Spleen (tissue), 11 donors: ENCODE data around the gene KHDRBS2. TPM values are rescaled to one million over a fixed set of nuclear protein-coding genes. Genes with fewer than 3 reads are reported as not detected.

Experiments
- DNase-seq: peaks from one replicate; pipeline ENCODE4 v3.0.0-alpha.2; 2020
- H3K27ac ChIP-seq, 8 donors: fragments of 200-600 bp; sonication (generic) in 7 of 8; 1 replicate in 4 of 8; 2 replicates in 4 of 8; pipeline versions ENCODE4 v1.5.0 to v1.8.0; 2016 to 2021; ENCODE audit warnings: inconsistent platforms in 4 of 8, mild to moderate bottlenecking in 4 of 8, moderate library complexity in 1 of 8
- H3K27me3 ChIP-seq, 7 donors: fragments of 200-600 bp; sonication (generic) in 6 of 7; replicated peaks in 1 of 7; 1 replicate in 4 of 7; 2 replicates in 3 of 7; pipeline versions ENCODE4 v1.5.0 to v1.8.0; 2016 to 2021; ENCODE audit warnings: inconsistent platforms in 3 of 7, mild to moderate bottlenecking in 1 of 7
- H3K36me3 ChIP-seq, 6 donors: fragments of 200-600 bp; sonication (generic) in 5 of 6; 1 replicate in 4 of 6; 2 replicates in 2 of 6; pipeline versions ENCODE4 v1.5.0 to v1.8.0; 2016 to 2021; ENCODE audit warnings: inconsistent platforms in 2 of 6
- H3K4me1 ChIP-seq, 6 donors: fragments of 200-600 bp; sonication (generic) in 5 of 6; 1 replicate in 3 of 6; 2 replicates in 3 of 6; pipeline versions ENCODE4 v1.5.0 to v1.8.0; 2016 to 2021; ENCODE audit warnings: inconsistent platforms in 3 of 6
- H3K4me3 ChIP-seq, 8 donors: fragments of 200-600 bp; sonication (generic) in 7 of 8; 1 replicate in 4 of 8; 2 replicates in 4 of 8; pipeline versions ENCODE4 v1.5.0 to v1.8.0; 2016 to 2021; ENCODE audit warnings: inconsistent platforms in 4 of 8, mild to moderate bottlenecking in 4 of 8, moderate library complexity in 2 of 8
- H3K9me3 ChIP-seq, 8 donors: fragments of 200-600 bp; sonication (generic) in 7 of 8; 1 replicate in 4 of 8; 2 replicates in 4 of 8; pipeline versions ENCODE4 v1.5.0 to v1.8.0; 2016 to 2021; ENCODE audit warnings: inconsistent platforms in 4 of 8
- CTCF ChIP-seq, 11 experiments: fragments of 200-600 bp in 7 of 11; fragments of 450-650 bp in 4 of 11; sonication (generic) in 4 of 11; IDR thresholded peaks in 8 of 11; conservative IDR thresholded peaks in 3 of 11; 1 replicate in 7 of 11; 2 replicates in 4 of 11; pipeline versions ENCODE4 v1.4.0 to v1.8.0; 2016 to 2021; ENCODE audit warnings: antibody characterized with exemption in 11 of 11, inconsistent platforms in 4 of 11, mild to moderate bottlenecking in 1 of 11
- POLR2A ChIP-seq, 3 donors: fragments of 450-650 bp; IDR thresholded peaks; one replicate each; pipeline ENCODE4 v1.5.1; 2017; ENCODE audit warnings: antibody characterized with exemption in 3 of 3, mild to moderate bottlenecking in 1 of 3
- POLR2AphosphoS5 ChIP-seq, 3 donors: sonication (generic); formaldehyde crosslinking; IDR thresholded peaks; one replicate each; pipeline ENCODE4 v1.5.1; 2017; ENCODE audit warnings: antibody characterized with exemption in 3 of 3
- WGBS, 5 donors: extraction: QIAGEN DNeasy Blood & Tissue Kit in 3 of 5; methylation state at CpG; one replicate each; pipeline versions ENCODE4 v1.1.5 to v1.1.7; 2013 to 2018; 5-methylcytosine and 5-hydroxymethylcytosine counted together
- intact Hi-C: fragments of 100-400 bp; cut with DNase I; formaldehyde crosslinking; loops from one replicate; pipeline ENCODE4 v1.15.0; 2023; ENCODE audit warnings: low total_unique reads
- polyA plus RNA-seq, 3 donors: library from polyadenylated mRNA; stranded (reverse); fragments of 200-250 nt; gene quantifications; one replicate each; pipeline ENCODE4 v1.2.1, GENCODE V29; 2013
- total RNA-seq, 7 donors: library from RNA; depleted of rRNA in 3 of 7; stranded (reverse); fragments of >200 nt in 3 of 7; fragmentation: NEBNext Ultra II Directional in 4 of 7; extraction: Animal tissue kit (Norgen Biotek cat#: 25700) in 4 of 7; gene quantifications; one replicate each; pipeline versions ENCODE4 v1.1.0 to v1.2.1, GENCODE V29; 2016 to 2021
- donor health status: healthy with polysubstance abuse.
- donor health status: DM: no; HTN: no; CAD: no; lungs with moderate emphysema.
- donor health status: DM: no; HTN: no; CAD: no.
- donor health status: Bipolar disorder and iron deficiency.
- donor health status: healthy.
- donor health status: DM: no; HTN: no; CAD: no.
- donor health status: DM: yes; HTN: yes; CAD: no.

The KHDRBS2 gene
- total and polyA plus RNA-seq, 10 donors, result 1.0 to 11.7 (median 3.9) TPM

- no peaks in the 10 kb centered on the region for H3K27me3 ChIP-seq
- H3K4me1 ChIP-seq, result no peaks in the 10 kb centered on the region
- no peak for DNase-seq
- 48 to 56% (median 50%) methylated on average over 2 of the region's 2 CpGs for WGBS, 5 donors
- no peak for TF ChIP-seq CTCF (IDR thresholded peaks at IDR 0.05 in 8 of 11, conservative IDR thresholded peaks at IDR 0.05 in 3 of 11)
- no peak for TF ChIP-seq POLR2AphosphoS5 (IDR thresholded peaks at IDR 0.05)
- TF ChIP-seq POLR2A (IDR thresholded peaks at IDR 0.05), result no peak
- no peaks in the 10 kb centered on the region for H3K36me3 ChIP-seq
- H3K9me3 ChIP-seq, result no peaks in the 10 kb centered on the region
- H3K4me3 ChIP-seq, result no peak overlapping the region
- intact Hi-C loops, result no loop called here
- no peak overlapping the region for H3K27ac ChIP-seq
These were observed 603.5 kb downstream of the KHDRBS2 start for GRCh38 chr6:61682562-61682961.

GRCh38 chr6:61679625-61680024, 606.4 kb downstream of the KHDRBS2 start:
- DNase-seq, result no peak
- H3K4me1 ChIP-seq, result no peaks in the 10 kb centered on the region
- H3K27me3 ChIP-seq, result no peaks in the 10 kb centered on the region
- H3K36me3 ChIP-seq, result no peaks in the 10 kb centered on the region
- WGBS, 5 donors, result 76 to 89% (median 86%) methylated on average over 6 of the region's 6 CpGs
- H3K4me3 ChIP-seq, result no peak overlapping the region
- H3K9me3 ChIP-seq, result no peaks in the 10 kb centered on the region
- no peak overlapping the region for H3K27ac ChIP-seq
- intact Hi-C loops, result no loop called here
- TF ChIP-seq CTCF (IDR thresholded peaks at IDR 0.05 in 8 of 11, conservative IDR thresholded peaks at IDR 0.05 in 3 of 11), result no peak
- TF ChIP-seq POLR2AphosphoS5 (IDR thresholded peaks at IDR 0.05), result no peak
- no peak for TF ChIP-seq POLR2A (IDR thresholded peaks at IDR 0.05)

- TF ChIP-seq POLR2A (IDR thresholded peaks at IDR 0.05) (no peak), CTCF (IDR thresholded peaks at IDR 0.05 in 8 of 11, conservative IDR thresholded peaks at IDR 0.05 in 3 of 11) (no peak)
- DNase-seq, result no peak
- Histone ChIP-seq H3K4me1 (no peaks in the 10 kb centered on the region), H3K36me3 (no peaks in the 10 kb centered on the region), H3K9me3 (peaks cover 0 to 3% (median 0%) of the 10 kb centered on the region in 8 donors), H3K4me3 (no peak overlapping the region), H3K27me3 (no peaks in the 10 kb centered on the region), H3K27ac (no peak overlapping the region)
- 72 to 94% (median 76%) methylated on average over 2 of the region's 2 CpGs for WGBS, 5 donors
- intact Hi-C loops, result no loop called here
These were observed 610.3 kb downstream of the KHDRBS2 start for GRCh38 chr6:61675734-61676133.

- 81 to 88% (median 86%) methylated on average over 1 of the region's 1 CpG for WGBS, 5 donors
- H3K9me3 ChIP-seq, result peaks cover 0 to 12% (median 5%) of the 10 kb centered on the region in 8 donors
- no peaks in the 10 kb centered on the region for H3K27me3 ChIP-seq
- TF ChIP-seq CTCF (IDR thresholded peaks at IDR 0.05 in 8 of 11, conservative IDR thresholded peaks at IDR 0.05 in 3 of 11) (no peak), POLR2A (IDR thresholded peaks at IDR 0.05) (no peak), POLR2AphosphoS5 (IDR thresholded peaks at IDR 0.05) (no peak)
- H3K4me3 ChIP-seq, result no peak overlapping the region
- intact Hi-C loops, result no loop called here
- H3K27ac ChIP-seq, result no peak overlapping the region
- no peaks in the 10 kb centered on the region for H3K4me1 ChIP-seq
- DNase-seq, result no peak
- H3K36me3 ChIP-seq, result no peaks in the 10 kb centered on the region
These were observed 636.2 kb downstream of the KHDRBS2 start for GRCh38 chr6:61649845-61650244.
